Thymus (tissue), 11 donors: ENCODE results near the gene GMPPA. TPM values are rescaled to one million over a fixed set of nuclear protein-coding genes. Genes with fewer than 3 reads are reported as not detected.

Experiments
- DNase-seq, 9 donors: peaks; one replicate each; pipeline ENCODE4 v3.0.0-alpha.2; 2013; ENCODE audit warnings: low spot score in 9 of 9, low read depth in 6 of 9, missing footprints in 1 of 9
- H3K27ac ChIP-seq, 2 donors: one replicate each; pipeline ENCODE4 v1.5.1; 2013; ENCODE audit warnings: control low read depth in 1 of 2, low read depth in 1 of 2, low read length in 1 of 2, mild to moderate bottlenecking in 1 of 2, moderate library complexity in 1 of 2
- H3K27me3 ChIP-seq, 2 donors: one replicate each; pipeline ENCODE4 v1.5.1; 2013; ENCODE audit warnings: low read length in 1 of 2; ENCODE audit not compliant: control insufficient read depth in 2 of 2, insufficient read depth in 1 of 2
- H3K36me3 ChIP-seq, 2 donors: one replicate each; pipeline ENCODE4 v1.5.1; 2013; ENCODE audit warnings: low read length in 1 of 2, mild to moderate bottlenecking in 1 of 2, moderate library complexity in 1 of 2; ENCODE audit not compliant: control insufficient read depth in 2 of 2, insufficient read depth in 2 of 2
- H3K4me1 ChIP-seq, 2 donors: one replicate each; pipeline ENCODE4 v1.5.1; 2013; ENCODE audit warnings: low read length in 2 of 2; ENCODE audit not compliant: control insufficient read depth in 2 of 2, insufficient read depth in 2 of 2
- H3K4me3 ChIP-seq, 2 donors: one replicate each; pipeline ENCODE4 v1.5.1; 2013; ENCODE audit warnings: low read length in 2 of 2, control low read depth in 1 of 2, mild to moderate bottlenecking in 1 of 2
- H3K9me3 ChIP-seq, 2 donors: one replicate each; pipeline ENCODE4 v1.5.1; 2013; ENCODE audit warnings: low read length in 1 of 2, mild to moderate bottlenecking in 1 of 2; ENCODE audit not compliant: control insufficient read depth in 2 of 2, insufficient read depth in 1 of 2
- WGBS: extraction: QIAGEN DNeasy Blood & Tissue Kit; methylation state at CpG from one replicate; pipeline ENCODE4 v1.1.7; 2013; 5-methylcytosine and 5-hydroxymethylcytosine counted together
- polyA plus RNA-seq: library from polyadenylated mRNA; stranded (reverse); fragments of 200-250 nt; gene quantifications from one replicate; pipeline ENCODE4 v1.2.3, GENCODE V29; 2013
- total RNA-seq: library from RNA; stranded (reverse); fragments of 120-200 nt; gene quantifications from one replicate; pipeline ENCODE4 v1.2.4, GENCODE V29; 2013
- donor health status: healthy.

GMPPA gene
- total and polyA plus RNA-seq, 2 donors = 17.6 to 32.7 TPM

DNA sequence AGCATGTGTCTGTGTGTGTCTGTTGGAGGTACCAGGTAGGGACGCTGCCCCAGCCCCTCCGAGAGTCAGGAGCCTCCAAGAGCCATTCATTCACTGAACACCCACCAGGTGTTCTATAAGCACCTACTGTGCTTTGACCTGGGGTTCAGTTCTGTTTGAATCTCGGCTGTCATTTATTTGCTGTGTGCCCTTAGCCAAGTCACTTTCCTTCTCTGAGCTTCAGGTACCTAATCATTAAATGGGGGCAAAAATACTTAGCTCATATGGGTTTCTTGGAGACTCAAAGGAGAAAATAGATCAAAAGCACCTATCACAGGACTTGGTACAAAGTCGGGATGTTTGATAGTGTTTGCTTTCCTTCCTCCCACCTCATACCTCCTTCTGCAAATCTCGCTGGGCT, 28.8 kb downstream of the GMPPA start:
- H3K27me3 ChIP-seq = peaks cover 35 to 97% of the 10 kb centered on the region in 2 donors
- no peak for DNase-seq

DNA sequence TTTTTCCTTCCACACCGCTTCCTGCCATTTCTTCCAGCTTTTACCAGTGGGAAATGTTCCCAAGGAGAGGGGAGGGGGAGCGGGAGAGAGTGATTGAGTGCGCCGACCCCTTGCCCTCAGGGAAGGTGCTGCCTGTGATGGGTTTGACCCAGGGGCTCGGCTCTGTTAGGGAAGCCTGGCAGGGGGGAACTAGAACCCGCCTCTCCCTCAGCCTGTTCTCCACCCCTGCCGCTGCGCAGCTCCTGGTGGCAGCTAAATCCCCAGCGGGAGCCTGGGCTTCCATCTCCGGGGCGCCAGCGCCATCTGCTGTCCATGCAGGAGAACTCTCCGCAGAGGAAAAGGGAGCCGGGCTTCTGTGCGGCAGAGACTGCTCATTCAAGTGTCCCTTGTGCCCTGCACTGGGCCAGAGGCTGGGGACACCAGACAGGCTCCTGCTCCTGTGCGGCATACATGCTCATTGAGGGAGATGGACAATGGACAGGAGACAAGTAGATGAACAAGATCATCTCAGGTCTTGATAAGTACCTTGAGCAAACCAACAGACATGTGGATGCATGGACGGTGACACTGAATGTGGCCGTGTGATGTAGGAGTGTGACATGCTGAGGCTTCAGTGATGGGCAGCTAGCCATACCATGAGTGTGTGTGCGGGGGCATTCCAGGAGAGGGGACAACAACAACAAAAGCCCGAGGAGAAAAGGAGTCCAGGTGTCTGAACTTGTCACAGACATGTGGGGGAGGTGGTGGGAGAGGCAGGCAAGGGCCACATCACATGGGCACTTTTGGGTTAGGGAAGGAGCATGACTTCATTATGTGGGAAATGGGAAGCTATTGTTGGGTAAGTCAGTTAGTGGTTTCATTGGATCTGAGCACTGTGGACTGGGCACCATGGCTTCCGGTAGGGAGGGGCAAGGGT, 31.6 kb downstream of the GMPPA start:
- Histone ChIP-seq H3K36me3 (no peaks in the 10 kb centered on the region), H3K27ac (no peak overlapping the region), H3K4me1 (no peaks in the 10 kb centered on the region), H3K9me3 (peaks cover 1 to 6% of the 10 kb centered on the region in 2 donors), H3K4me3 (no peak overlapping the region), H3K27me3 (peaks cover 9 to 87% of the 10 kb centered on the region in 2 donors)
- WGBS = 18% methylated on average over 21 of the region's 21 CpGs
- DNase-seq = peak; percentile 53 to 89 (median 71)

More for the DNA sequence above, 28.8 kb downstream of the GMPPA start:
- Histone ChIP-seq H3K4me1 (no peaks in the 10 kb centered on the region), H3K36me3 (no peaks in the 10 kb centered on the region), H3K9me3 (peaks cover 0 to 6% of the 10 kb centered on the region in 2 donors), H3K27ac (no peak overlapping the region), H3K4me3 (no peak overlapping the region)
- WGBS = 72% methylated on average over 5 of the region's 5 CpGs

DNA sequence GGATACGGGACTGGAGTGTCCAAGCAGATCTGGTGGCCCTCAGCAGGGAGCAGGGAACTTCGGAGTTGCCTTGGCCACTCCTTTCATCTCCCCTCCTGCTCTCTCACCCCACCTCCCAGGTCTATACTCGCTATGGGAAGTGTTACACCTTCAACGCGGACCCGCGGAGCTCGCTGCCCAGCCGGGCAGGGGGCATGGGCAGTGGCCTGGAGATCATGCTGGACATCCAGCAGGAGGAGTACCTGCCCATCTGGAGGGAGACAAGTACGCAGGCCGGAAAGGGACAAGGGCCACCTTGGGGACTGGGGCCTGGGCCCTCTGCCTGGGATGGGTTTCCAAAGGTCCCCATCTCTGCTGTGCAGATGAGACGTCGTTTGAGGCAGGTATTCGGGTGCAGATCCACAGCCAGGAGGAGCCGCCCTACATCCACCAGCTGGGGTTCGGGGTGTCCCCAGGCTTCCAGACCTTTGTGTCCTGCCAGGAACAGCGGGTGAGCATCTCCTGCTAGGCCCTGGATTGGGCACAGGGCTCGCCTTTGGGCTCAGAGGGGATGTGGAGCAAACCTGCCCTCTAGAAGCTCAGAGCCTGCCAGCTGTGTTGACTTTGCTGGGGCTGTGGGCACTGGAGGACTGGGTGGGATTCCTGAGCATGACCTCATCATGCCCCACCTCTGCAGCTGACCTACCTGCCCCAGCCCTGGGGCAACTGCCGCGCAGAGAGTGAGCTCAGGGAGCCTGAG, 33.1 kb downstream of the GMPPA start:
- 89% methylated on average over 20 of the region's 20 CpGs for WGBS
- Histone ChIP-seq H3K27ac (no peak overlapping the region), H3K4me3 (no peak overlapping the region), H3K4me1 (no peaks in the 10 kb centered on the region), H3K36me3 (no peaks in the 10 kb centered on the region), H3K9me3 (peaks cover 1 to 6% of the 10 kb centered on the region in 2 donors), H3K27me3 (peaks cover 7 to 81% of the 10 kb centered on the region in 2 donors)
- no peak for DNase-seq

DNA sequence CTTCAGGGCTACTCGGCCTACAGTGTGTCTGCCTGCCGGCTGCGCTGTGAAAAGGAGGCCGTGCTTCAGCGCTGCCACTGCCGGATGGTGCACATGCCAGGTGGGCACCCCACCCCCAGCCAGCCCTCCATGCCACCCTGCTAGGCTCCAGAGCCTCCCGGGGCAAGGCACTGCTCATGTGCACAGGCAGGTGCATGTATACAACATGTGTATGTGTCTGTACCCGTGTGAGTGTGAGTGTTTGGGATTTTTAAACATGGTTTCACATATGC, 33.6 kb downstream of the GMPPA start:
- H3K27me3 ChIP-seq = peaks cover 7 to 81% of the 10 kb centered on the region in 2 donors
- H3K27ac ChIP-seq = no peak overlapping the region
- DNase-seq = no peak
- WGBS = 90% methylated on average over 8 of the region's 8 CpGs
- H3K4me3 ChIP-seq = no peak overlapping the region
- H3K4me1 ChIP-seq = no peaks in the 10 kb centered on the region
- H3K36me3 ChIP-seq = no peaks in the 10 kb centered on the region
- peaks cover 1 to 6% of the 10 kb centered on the region in 2 donors for H3K9me3 ChIP-seq

DNA sequence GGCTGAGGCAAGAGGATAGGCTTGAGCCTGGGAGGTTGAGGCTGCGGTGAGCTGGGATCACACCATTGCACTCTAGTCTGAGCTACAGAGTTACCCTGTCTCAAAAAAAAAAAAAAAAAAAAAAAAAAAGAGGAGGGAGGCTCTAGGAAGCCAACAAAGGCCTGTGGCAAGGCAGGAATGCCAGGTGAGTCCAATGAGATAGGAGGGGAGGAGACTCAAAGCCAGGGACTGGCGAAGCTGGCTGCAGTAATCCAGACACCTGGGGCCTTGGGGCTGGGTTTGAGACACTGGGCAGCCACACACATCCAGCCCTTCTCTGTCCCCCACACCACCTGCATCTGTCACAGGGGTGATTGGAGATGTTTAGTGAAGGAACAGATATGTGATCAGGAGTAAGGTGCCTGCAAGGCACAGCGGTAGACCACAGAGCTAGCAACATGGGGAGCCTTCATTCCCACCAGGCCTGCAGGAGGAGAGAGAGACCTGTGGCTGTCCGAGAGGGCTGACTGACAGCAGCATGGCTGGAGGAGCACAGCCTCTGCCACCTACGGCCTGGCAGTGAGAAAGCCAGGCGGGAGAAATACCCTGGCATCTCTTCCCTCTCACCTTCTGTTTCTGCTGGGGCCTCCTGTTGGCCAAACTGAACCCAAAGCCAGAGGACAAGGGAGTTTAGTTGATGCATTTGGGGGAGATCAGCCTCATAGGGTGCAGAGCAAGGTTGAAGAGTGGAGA, 35.4 kb downstream of the GMPPA start:
- H3K27me3 ChIP-seq = peaks cover 7 to 74% of the 10 kb centered on the region in 2 donors
- 92% methylated on average over 6 of the region's 6 CpGs for WGBS
- peaks cover 1 to 6% of the 10 kb centered on the region in 2 donors for H3K9me3 ChIP-seq

DNA sequence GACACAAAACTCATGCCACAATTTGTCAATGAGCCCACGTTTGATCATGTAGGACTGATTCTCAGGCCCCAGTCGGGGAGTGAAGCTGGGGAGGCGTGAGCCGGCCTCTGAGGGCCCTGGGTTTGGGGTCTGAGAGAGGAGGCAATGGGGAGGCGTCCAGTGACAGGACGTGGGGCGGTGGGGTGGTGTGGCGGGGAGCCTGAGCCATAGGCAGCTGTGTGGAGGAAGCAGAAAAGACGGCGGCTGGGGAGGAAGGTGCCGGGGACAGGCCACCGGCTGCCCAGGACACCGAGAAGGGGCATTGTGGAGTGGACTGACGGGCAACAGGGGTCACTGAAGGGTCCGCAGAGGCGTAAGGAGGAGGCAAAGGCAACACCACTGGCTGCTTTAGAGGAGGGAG, 37.7 kb downstream of the GMPPA start:
- Histone ChIP-seq H3K4me3 (no peak overlapping the region), H3K27ac (no peak overlapping the region), H3K36me3 (peaks cover 3 to 18% of the 10 kb centered on the region in 2 donors), H3K4me1 (peaks cover 0 to 4% of the 10 kb centered on the region in 2 donors), H3K9me3 (peaks cover 0 to 1% of the 10 kb centered on the region in 2 donors), H3K27me3 (peaks cover under 1 to 50% of the 10 kb centered on the region in 2 donors)
- no peak for DNase-seq
- WGBS = 93% methylated on average over 16 of the region's 16 CpGs

More for the DNA sequence above, 35.4 kb downstream of the GMPPA start:
- H3K4me3 ChIP-seq = no peak overlapping the region
- no peak for DNase-seq
- no peak overlapping the region for H3K27ac ChIP-seq
- no peaks in the 10 kb centered on the region for H3K36me3 ChIP-seq
- peaks cover 0 to 2% of the 10 kb centered on the region in 2 donors for H3K4me1 ChIP-seq

DNA sequence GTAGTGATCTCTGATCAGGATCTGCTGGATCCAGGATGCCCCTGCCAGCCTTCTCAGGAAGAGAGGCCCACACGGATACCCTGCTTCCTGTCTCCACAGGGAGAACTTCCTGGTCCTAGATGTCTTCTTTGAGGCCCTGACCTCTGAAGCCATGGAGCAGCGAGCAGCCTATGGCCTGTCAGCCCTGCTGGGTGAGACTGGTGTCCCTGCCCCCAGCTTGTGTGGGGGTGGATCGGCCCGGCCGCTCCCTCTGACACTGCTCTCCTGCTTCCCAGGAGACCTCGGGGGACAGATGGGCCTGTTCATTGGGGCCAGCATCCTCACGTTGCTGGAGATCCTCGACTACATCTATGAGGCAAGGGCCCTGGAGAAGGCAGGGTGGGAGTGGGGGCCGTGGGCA, 38.3 kb downstream of the GMPPA start:
- peaks cover 0 to 50% of the 10 kb centered on the region in 2 donors for H3K27me3 ChIP-seq

DNA sequence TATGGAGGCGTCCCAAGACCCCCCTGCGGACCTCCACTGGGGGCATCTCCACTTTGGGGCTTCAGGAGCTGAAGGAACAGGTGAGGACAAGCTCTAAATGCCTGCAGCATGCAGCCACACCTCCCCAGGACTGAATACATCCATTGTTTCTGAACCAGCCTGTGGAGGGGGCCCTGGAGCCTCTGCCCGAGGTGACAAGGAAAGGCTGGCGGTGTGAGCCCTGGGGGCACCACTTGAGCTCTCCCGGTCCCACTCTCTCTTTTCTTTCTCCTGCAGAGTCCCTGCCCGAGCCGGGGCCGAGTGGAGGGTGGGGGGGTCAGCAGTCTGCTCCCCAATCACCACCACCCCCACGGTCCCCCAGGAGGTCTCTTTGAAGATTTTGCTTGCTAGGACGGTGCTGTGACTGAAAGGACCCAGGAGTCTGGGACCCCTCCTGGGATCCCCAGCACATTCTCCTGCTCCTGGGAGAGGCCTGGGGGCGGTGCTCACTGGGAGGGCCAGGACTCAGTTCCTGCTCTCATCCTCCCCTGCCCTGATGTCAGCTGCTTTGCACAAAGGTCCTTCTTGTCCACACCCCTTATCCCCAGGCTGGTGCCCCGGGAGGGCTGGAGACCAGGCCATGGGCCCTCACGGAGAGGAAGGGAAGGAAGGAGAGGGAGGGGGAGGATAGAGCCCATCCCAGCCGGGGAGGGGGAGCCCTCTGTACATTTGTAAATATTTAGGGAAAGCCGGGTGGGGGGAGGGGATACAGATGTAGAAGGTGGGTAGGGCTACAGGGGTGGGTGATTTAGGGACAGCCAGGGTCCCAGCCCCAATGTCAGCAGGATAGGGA, 39.2 kb downstream of the GMPPA start:
- Histone ChIP-seq H3K4me3 (no peak overlapping the region), H3K27me3 (peaks cover 0 to 53% of the 10 kb centered on the region in 2 donors), H3K36me3 (peaks cover 3 to 18% of the 10 kb centered on the region in 2 donors), H3K4me1 (peaks cover 11 to 18% of the 10 kb centered on the region in 2 donors), H3K27ac (no peak overlapping the region), H3K9me3 (peaks cover 0 to 1% of the 10 kb centered on the region in 2 donors)
- WGBS = 76% methylated on average over 14 of the region's 15 CpGs
- DNase-seq = no peak

More for the DNA sequence above, 38.3 kb downstream of the GMPPA start:
- H3K9me3 ChIP-seq = peaks cover 0 to 1% of the 10 kb centered on the region in 2 donors
- peaks cover 3 to 18% of the 10 kb centered on the region in 2 donors for H3K36me3 ChIP-seq
- WGBS = 92% methylated on average over 9 of the region's 9 CpGs
- H3K27ac ChIP-seq = no peak overlapping the region
- peaks cover 3 to 9% of the 10 kb centered on the region in 2 donors for H3K4me1 ChIP-seq
- no peak for DNase-seq
- H3K4me3 ChIP-seq = no peak overlapping the region
